GM18907 (cell line): ENCODE data around the gene ANAPC4.

Experiments used
- ATAC-seq: cut with Tn5 transposase; IDR thresholded peaks from one replicate; pipeline ENCODE4 v1.9.1; 2021; ENCODE audit warnings: mild to moderate bottlenecking, moderate library complexity; ENCODE audit not compliant: unreplicated experiment

Gene ANAPC4

GRCh38 chr4:25377572-25378436 lies 741 bp downstream of the ANAPC4 start:
- peak; percentile 4 for ATAC-seq

- no peak for ATAC-seq
Observed at GRCh38 chr4:25378437-25378743, 1.3 kb downstream of the ANAPC4 start.

GRCh38 chr4:25379591-25379990 lies 2.5 kb downstream of the ANAPC4 start:
- no peak for ATAC-seq

- ATAC-seq, result no peak
Observed at GRCh38 chr4:25383647-25384046, 6.6 kb downstream of the ANAPC4 start.

GRCh38 chr4:25386926-25387325 lies 9.9 kb downstream of the ANAPC4 start:
- no peak for ATAC-seq

GRCh38 chr4:25397305-25397704 lies 20.2 kb downstream of the ANAPC4 start:
- ATAC-seq, result no peak

- no peak for ATAC-seq
Observed at GRCh38 chr4:25399510-25399909, 22.4 kb downstream of the ANAPC4 start.

- no peak for ATAC-seq
Observed at GRCh38 chr4:25401066-25401465, 24.0 kb downstream of the ANAPC4 start.

GRCh38 chr4:25402521-25402920 lies 25.5 kb downstream of the ANAPC4 start:
- no peak for ATAC-seq

GRCh38 chr4:25403699-25404098 lies 26.6 kb downstream of the ANAPC4 start:
- no peak for ATAC-seq

- ATAC-seq, result no peak
Observed at GRCh38 chr4:25405453-25405852, 28.4 kb downstream of the ANAPC4 start.

- no peak for ATAC-seq
Observed at GRCh38 chr4:25406081-25406692, 29.1 kb downstream of the ANAPC4 start.

- no peak for ATAC-seq
Observed at GRCh38 chr4:25410820-25411529, 33.9 kb downstream of the ANAPC4 start.

- ATAC-seq, result no peak
Observed at GRCh38 chr4:25413261-25413660, 36.2 kb downstream of the ANAPC4 start.

- no peak for ATAC-seq
Observed at GRCh38 chr4:25417014-25417413, 40.0 kb downstream of the ANAPC4 start.

GRCh38 chr4:25420931-25421330 lies 43.9 kb downstream of the ANAPC4 start:
- no peak for ATAC-seq

- peak; percentile 37 for ATAC-seq
Observed at GRCh38 chr4:25421816-25422525, 44.9 kb downstream of the ANAPC4 start.

- no peak for ATAC-seq
Observed at GRCh38 chr4:25423548-25423947, 46.5 kb downstream of the ANAPC4 start.

GRCh38 chr4:25424539-25425228 lies 47.6 kb downstream of the ANAPC4 start:
- ATAC-seq, result no peak

- ATAC-seq, result no peak
Observed at GRCh38 chr4:25425361-25425760, 48.3 kb downstream of the ANAPC4 start.

- ATAC-seq, result no peak
Observed at GRCh38 chr4:25427871-25428270, 50.8 kb downstream of the ANAPC4 start.
